HG02938 (cell line): ENCODE results near the gene RRN3.
A peak's percentile ranks its signal among the peaks of the same experiment; 100 is the strongest.
"Not testable (repeated sequence)": the region's sequence is repeated elsewhere in the genome, so short reads cannot be mapped to it uniquely, and the experiment has no call there.

ENCODE experiments used
- ATAC-seq: cut with Tn5 transposase; IDR thresholded peaks from one replicate; pipeline ENCODE4 v1.9.1; 2021; ENCODE audit warnings: mild to moderate bottlenecking, moderate library complexity; ENCODE audit not compliant: unreplicated experiment

Gene RRN3

GRCh38 chr16:15093955-15094827 lies at the start of gene RRN3:
Gene RRN3 (minus strand): TSS chr16:15094272. CDS start chr16:15094233, 39 bp downstream.
- ATAC-seq: peak; percentile 96

GRCh38 chr16:15143601-15144091 lies 49.6 kb upstream of the RRN3 start:
- not testable (repeated sequence) for ATAC-seq

GRCh38 chr16:15142891-15143600 lies 49.0 kb upstream of the RRN3 start:
- not testable (repeated sequence) for ATAC-seq

GRCh38 chr16:15142107-15142890 lies 48.2 kb upstream of the RRN3 start:
- ATAC-seq: not testable (repeated sequence)

GRCh38 chr16:15141586-15141985 lies 47.5 kb upstream of the RRN3 start:
- ATAC-seq: no peak

GRCh38 chr16:15140444-15141365 lies 46.6 kb upstream of the RRN3 start:
- not testable (repeated sequence) for ATAC-seq

- not testable (repeated sequence) for ATAC-seq
Measured at GRCh38 chr16:15137514-15137913, 43.4 kb upstream of the RRN3 start.

- not testable (repeated sequence) for ATAC-seq
Measured at GRCh38 chr16:15135483-15136360, 41.6 kb upstream of the RRN3 start.

- not testable (repeated sequence) for ATAC-seq
Measured at GRCh38 chr16:15134752-15135482, 40.8 kb upstream of the RRN3 start.

- not testable (repeated sequence) for ATAC-seq
Measured at GRCh38 chr16:15133554-15133953, 39.5 kb upstream of the RRN3 start.

GRCh38 chr16:15132719-15133428 lies 38.8 kb upstream of the RRN3 start:
- ATAC-seq: not testable (repeated sequence)

GRCh38 chr16:15130943-15131700 lies 37.0 kb upstream of the RRN3 start:
- ATAC-seq: not testable (repeated sequence)

GRCh38 chr16:15130256-15130932 lies 36.3 kb upstream of the RRN3 start:
- ATAC-seq: not testable (repeated sequence)

- ATAC-seq: not testable (repeated sequence)
Measured at GRCh38 chr16:15127641-15128425, 33.8 kb upstream of the RRN3 start.

GRCh38 chr16:15100372-15100987 lies 6.4 kb upstream of the RRN3 start:
- not testable (repeated sequence) for ATAC-seq
